ENCODE measurements around the gene COTL1.

COTL1 gene

GRCh38 chr16:84554627-84555328 is 63.1 kb downstream of the COTL1 start:
- Histone ChIP-seq H3K9me3 (replicated peaks; ENCODE audit: insufficient read depth, low read length) (no peaks in the 10 kb centered on the region), H3K79me2 (ENCODE audit: low read length) (no peaks in the 10 kb centered on the region), H3F3A (ENCODE audit: insufficient read depth, low read length) (no peaks in the 10 kb centered on the region), H3K4me1 (ENCODE audit: low read length) (no peaks in the 10 kb centered on the region), H3K27ac (ENCODE audit: low read length) (no peak overlapping the region), H3K9me2 (replicated peaks; ENCODE audit: insufficient read depth, low read length) (no peaks in the 10 kb centered on the region), H3K4me3 (ENCODE audit: low read length) (no peak overlapping the region), H3K9ac (ENCODE audit: low read length) (no peak overlapping the region), H3K4me2 (ENCODE audit: low read depth, low read length) (no peak overlapping the region), H4K20me1 (ENCODE audit: insufficient read depth, low read length) (no peaks in the 10 kb centered on the region), H3K27me3 (replicated peaks; ENCODE audit: insufficient read depth, low read length) (no peaks in the 10 kb centered on the region), H3K36me3 (replicated peaks; ENCODE audit: insufficient read depth, low read length) (no peaks in the 10 kb centered on the region), H2AFZ (ENCODE audit: low read length) (no peak overlapping the region)
- no peak for DNase-seq
- TF ChIP-seq EZH2phosphoT487 (IDR thresholded peaks at IDR 0.05; ENCODE audit: low read length) (no peak), CTCF (IDR thresholded peaks at IDR 0.05; ENCODE audit: low read length) (no peak), EZH2 (optimal IDR thresholded peaks at IDR 0.05; ENCODE audit: low read depth, low read length) (no peak)

GRCh38 chr16:84553873-84554399 is 63.9 kb downstream of the COTL1 start:
- Histone ChIP-seq H3K9me2 (replicated peaks; ENCODE audit: insufficient read depth, low read length) (no peaks in the 10 kb centered on the region), H3K27me3 (replicated peaks; ENCODE audit: insufficient read depth, low read length) (no peaks in the 10 kb centered on the region), H3K79me2 (ENCODE audit: low read length) (no peaks in the 10 kb centered on the region), H3K36me3 (replicated peaks; ENCODE audit: insufficient read depth, low read length) (no peaks in the 10 kb centered on the region), H4K20me1 (ENCODE audit: insufficient read depth, low read length) (no peaks in the 10 kb centered on the region), H3K9ac (ENCODE audit: low read length) (no peak overlapping the region), H3K4me1 (ENCODE audit: low read length) (no peaks in the 10 kb centered on the region), H3K27ac (ENCODE audit: low read length) (no peak overlapping the region), H3F3A (ENCODE audit: insufficient read depth, low read length) (no peaks in the 10 kb centered on the region), H3K9me3 (replicated peaks; ENCODE audit: insufficient read depth, low read length) (no peaks in the 10 kb centered on the region), H2AFZ (ENCODE audit: low read length) (no peak overlapping the region), H3K4me2 (ENCODE audit: low read depth, low read length) (no peak overlapping the region), H3K4me3 (ENCODE audit: low read length) (no peak overlapping the region)
- DNase-seq, result no peak
- TF ChIP-seq CTCF (IDR thresholded peaks at IDR 0.05; ENCODE audit: low read length) (no peak), EZH2 (optimal IDR thresholded peaks at IDR 0.05; ENCODE audit: low read depth, low read length) (no peak), EZH2phosphoT487 (IDR thresholded peaks at IDR 0.05; ENCODE audit: low read length) (no peak)

GRCh38 chr16:84552135-84552534 is 65.7 kb downstream of the COTL1 start:
- no peaks in the 10 kb centered on the region for H3K27me3 ChIP-seq (replicated peaks; ENCODE audit: insufficient read depth, low read length)
- H3K27ac ChIP-seq (ENCODE audit: low read length), result no peak overlapping the region
- TF ChIP-seq CTCF (IDR thresholded peaks at IDR 0.05; ENCODE audit: low read length), result no peak
- no peak for TF ChIP-seq EZH2 (optimal IDR thresholded peaks at IDR 0.05; ENCODE audit: low read depth, low read length)
- no peak for TF ChIP-seq EZH2phosphoT487 (IDR thresholded peaks at IDR 0.05; ENCODE audit: low read length)
- DNase-seq, result no peak
- no peaks in the 10 kb centered on the region for H3K79me2 ChIP-seq (ENCODE audit: low read length)
- no peaks in the 10 kb centered on the region for H3K9me3 ChIP-seq (replicated peaks; ENCODE audit: insufficient read depth, low read length)
- H3K4me3 ChIP-seq (ENCODE audit: low read length), result no peak overlapping the region
- H3F3A ChIP-seq (ENCODE audit: insufficient read depth, low read length), result no peaks in the 10 kb centered on the region
- H3K36me3 ChIP-seq (replicated peaks; ENCODE audit: insufficient read depth, low read length), result no peaks in the 10 kb centered on the region
- H3K9ac ChIP-seq (ENCODE audit: low read length), result no peak overlapping the region
- H3K4me2 ChIP-seq (ENCODE audit: low read depth, low read length), result no peak overlapping the region
- no peaks in the 10 kb centered on the region for H4K20me1 ChIP-seq (ENCODE audit: insufficient read depth, low read length)
- H3K9me2 ChIP-seq (replicated peaks; ENCODE audit: insufficient read depth, low read length), result no peaks in the 10 kb centered on the region
- no peaks in the 10 kb centered on the region for H3K4me1 ChIP-seq (ENCODE audit: low read length)
- no peak overlapping the region for H2AFZ ChIP-seq (ENCODE audit: low read length)
